C4-2B (cell line): ENCODE results near the gene HOXB4.

Experiments used
- CTCF ChIP-seq: fragments of 450-650 bp; conservative IDR thresholded peaks from 2 replicates; pipeline ENCODE4 v1.5.1; 2017; ENCODE audit warnings: mild to moderate bottlenecking
- ZFX ChIP-seq: fragments of 450-650 bp; IDR thresholded peaks from 2 replicates; pipeline ENCODE4 v1.6.1; 2017

- no peak for TF ChIP-seq CTCF
- no peak for TF ChIP-seq ZFX
These were observed 14.3 kb downstream of the HOXB4 start for GRCh38 chr17:48563867-48564187.
